Neural crest cell (in vitro differentiated cells): ENCODE data around the gene YIF1B. TPM values are rescaled to one million over a fixed set of nuclear protein-coding genes. Genes with fewer than 3 reads are reported as not detected.

Source experiments
- DNase-seq: peaks from one replicate; pipeline ENCODE4 v3.0.0; 2021; ENCODE audit warnings: low read depth, mixed read lengths, low spot score
- H3K27ac Mint-ChIP-seq: one replicate; pipeline ENCODE4 v1.8.0; 2021; ENCODE audit warnings: mild to moderate bottlenecking, mixed read lengths; ENCODE audit not compliant: unreplicated experiment
- H3K27me3 Mint-ChIP-seq: 2 replicates; pipeline ENCODE4 v1.8.0; 2021; ENCODE audit warnings: low read depth, mild to moderate bottlenecking, mixed read lengths
- H3K36me3 Mint-ChIP-seq: 2 replicates; pipeline ENCODE4 v1.8.0; 2021; ENCODE audit warnings: low read depth, mild to moderate bottlenecking, mixed read lengths
- H3K4me1 Mint-ChIP-seq: 2 replicates; pipeline ENCODE4 v1.8.0; 2021; ENCODE audit warnings: mixed read lengths
- H3K4me3 Mint-ChIP-seq: one replicate; pipeline ENCODE4 v1.8.0; 2021; ENCODE audit warnings: mild to moderate bottlenecking, mixed read lengths
- H3K9me3 Mint-ChIP-seq: 2 replicates; pipeline ENCODE4 v1.8.0; 2021; ENCODE audit warnings: mixed read lengths
- total RNA-seq: library from RNA; stranded (reverse); gene quantifications from 2 replicates; pipeline ENCODE4 v1.2.1, GENCODE V29; 2021
- TF ChIP-seq, protein P1 (sequence below): fragments of 200-600 bp; sonication (generic); conservative IDR thresholded peaks from 2 replicates; pipeline ENCODE4 v1.5.0; 2021; ENCODE audit warnings: antibody characterized with exemption, mild to moderate bottlenecking

The YIF1B gene
- total RNA-seq, 1 donor from 2014 or later = 45.7 TPM

DNA sequence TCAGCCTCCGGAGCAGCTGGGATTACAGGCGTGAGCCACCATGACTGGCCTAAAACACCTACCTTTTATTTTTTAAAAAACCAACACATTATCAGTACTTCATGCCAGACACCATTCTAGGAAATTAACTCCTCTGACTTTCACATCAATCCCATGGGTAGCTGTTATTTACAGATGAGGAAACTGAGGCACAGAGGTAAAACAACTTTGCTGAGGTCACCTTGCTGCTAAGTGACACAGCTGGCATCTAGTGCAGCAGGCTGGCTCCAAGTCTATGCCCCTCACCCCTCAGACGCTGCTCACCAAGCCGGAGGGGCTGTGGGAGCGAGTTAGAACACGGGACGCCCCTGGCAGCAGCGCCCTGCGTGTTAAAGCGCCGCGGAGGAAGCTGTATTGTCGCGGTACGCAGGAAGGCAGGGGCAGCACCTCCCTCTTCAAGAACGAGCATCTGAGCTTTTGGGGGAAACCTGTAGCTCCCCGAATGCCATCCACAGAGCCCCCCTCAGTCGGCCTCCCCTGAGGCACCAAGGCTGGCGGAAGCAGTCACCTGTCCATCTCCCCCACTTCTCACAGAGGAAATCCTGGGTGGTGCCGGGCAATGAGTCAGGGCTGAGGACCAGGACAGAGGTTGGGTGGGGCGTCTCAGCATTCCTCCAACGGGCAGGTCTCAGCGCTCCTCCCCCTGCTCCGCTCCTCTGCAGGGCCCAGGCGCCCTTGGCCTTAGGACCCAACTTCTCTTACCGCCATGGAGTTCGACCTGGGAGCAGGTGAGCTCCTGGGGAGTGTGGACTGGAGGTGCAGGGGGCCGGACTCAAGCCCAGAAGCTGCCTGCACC is 12.0 kb downstream of the YIF1B start, which contains the start of gene C19orf33:
TSS of gene C19orf33 (plus strand) at position 735 of the 835 bp plus-strand sequence. CDS start at position 746, 11 bp downstream.
- no peak within 1 kb of the TSS for H3K4me3 Mint-ChIP-seq
- H3K36me3 Mint-ChIP-seq = no peaks in the 10 kb centered on the region
- H3K27ac Mint-ChIP-seq = no peak within 1 kb of the TSS
- H3K9me3 Mint-ChIP-seq = no peaks in the 10 kb centered on the region
- TF ChIP-seq, protein P1, sequence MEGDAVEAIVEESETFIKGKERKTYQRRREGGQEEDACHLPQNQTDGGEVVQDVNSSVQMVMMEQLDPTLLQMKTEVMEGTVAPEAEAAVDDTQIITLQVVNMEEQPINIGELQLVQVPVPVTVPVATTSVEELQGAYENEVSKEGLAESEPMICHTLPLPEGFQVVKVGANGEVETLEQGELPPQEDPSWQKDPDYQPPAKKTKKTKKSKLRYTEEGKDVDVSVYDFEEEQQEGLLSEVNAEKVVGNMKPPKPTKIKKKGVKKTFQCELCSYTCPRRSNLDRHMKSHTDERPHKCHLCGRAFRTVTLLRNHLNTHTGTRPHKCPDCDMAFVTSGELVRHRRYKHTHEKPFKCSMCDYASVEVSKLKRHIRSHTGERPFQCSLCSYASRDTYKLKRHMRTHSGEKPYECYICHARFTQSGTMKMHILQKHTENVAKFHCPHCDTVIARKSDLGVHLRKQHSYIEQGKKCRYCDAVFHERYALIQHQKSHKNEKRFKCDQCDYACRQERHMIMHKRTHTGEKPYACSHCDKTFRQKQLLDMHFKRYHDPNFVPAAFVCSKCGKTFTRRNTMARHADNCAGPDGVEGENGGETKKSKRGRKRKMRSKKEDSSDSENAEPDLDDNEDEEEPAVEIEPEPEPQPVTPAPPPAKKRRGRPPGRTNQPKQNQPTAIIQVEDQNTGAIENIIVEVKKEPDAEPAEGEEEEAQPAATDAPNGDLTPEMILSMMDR = no peak
- DNase-seq = no peak
- H3K4me1 Mint-ChIP-seq = peaks cover 7% of the 10 kb centered on the region
- H3K27me3 Mint-ChIP-seq = no peaks in the 10 kb centered on the region

DNA sequence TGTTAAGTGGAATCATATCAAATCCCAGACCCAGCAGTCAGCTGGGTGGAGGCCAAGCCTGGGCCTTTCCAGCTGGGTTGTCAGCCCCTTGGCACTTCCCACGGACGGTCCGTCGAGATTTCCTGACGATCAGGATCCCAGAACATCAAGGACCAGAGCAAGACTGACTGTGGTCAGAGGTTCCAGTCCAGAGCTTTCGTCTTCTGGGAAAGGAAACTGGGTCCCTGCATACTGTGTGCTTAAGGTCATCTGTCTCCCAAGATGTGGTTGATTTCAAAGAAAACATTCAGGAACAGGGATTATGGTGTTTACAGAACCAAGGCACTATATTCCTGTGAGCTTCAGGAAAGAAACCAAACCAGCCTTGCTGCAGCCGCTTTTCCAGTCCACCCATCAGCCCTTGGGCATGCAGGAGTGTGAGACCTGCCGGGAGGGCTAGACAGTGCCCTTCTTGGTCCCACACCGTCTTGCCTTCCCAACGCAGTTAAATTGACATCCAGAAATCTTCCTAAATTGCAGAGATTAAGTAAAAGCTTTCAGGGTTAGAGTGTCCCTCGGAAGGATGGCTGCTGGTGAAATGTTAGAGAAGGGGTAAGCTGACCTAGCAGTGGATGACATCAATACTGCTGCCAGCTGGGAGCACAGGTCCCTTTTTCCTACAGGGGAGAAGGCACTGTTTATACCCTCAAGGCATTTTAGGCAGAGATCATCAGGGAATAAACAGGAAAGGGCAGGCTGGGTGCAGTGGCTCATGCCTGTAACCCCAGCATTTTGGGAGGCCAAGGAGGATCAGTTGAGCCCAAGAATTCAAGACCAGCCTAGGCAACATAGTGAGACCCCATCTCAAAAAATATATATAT is 16.7 kb downstream of the YIF1B start:
- no peak for DNase-seq
- Mint-ChIP-seq H3K4me1 (peaks cover 13% of the 10 kb centered on the region), H3K27ac (no peak overlapping the region), H3K36me3 (no peaks in the 10 kb centered on the region), H3K4me3 (no peak overlapping the region), H3K27me3 (no peaks in the 10 kb centered on the region), H3K9me3 (no peaks in the 10 kb centered on the region)
- TF ChIP-seq, protein P1 = no peak

DNA sequence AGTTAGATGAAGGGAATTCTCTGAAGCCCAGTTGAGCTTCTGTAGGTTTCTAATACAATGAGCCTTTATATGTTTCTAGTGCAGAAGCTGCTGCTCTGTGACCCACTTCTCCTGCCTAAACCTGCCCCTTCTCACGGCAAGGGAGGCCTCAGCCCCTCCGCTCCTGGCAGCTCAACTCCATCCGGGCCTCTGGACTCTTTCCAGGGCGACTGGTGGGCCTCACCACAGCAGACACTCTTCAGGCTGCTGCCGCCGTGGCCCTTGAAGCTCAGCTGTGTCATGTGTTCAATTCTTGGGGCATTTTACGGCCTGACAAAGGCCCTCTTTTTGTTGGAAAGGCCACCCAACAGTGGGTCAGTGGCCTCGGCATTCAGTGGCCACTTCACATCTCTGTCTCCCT is 21.7 kb downstream of the YIF1B start:
- Mint-ChIP-seq H3K27me3 (no peaks in the 10 kb centered on the region), H3K4me3 (no peak overlapping the region), H3K27ac (peak overlapping the region; percentile 91), H3K4me1 (peaks cover 8% of the 10 kb centered on the region), H3K9me3 (no peaks in the 10 kb centered on the region), H3K36me3 (no peaks in the 10 kb centered on the region)
- peak; percentile 17 for DNase-seq
- TF ChIP-seq, protein P1 = no peak

DNA sequence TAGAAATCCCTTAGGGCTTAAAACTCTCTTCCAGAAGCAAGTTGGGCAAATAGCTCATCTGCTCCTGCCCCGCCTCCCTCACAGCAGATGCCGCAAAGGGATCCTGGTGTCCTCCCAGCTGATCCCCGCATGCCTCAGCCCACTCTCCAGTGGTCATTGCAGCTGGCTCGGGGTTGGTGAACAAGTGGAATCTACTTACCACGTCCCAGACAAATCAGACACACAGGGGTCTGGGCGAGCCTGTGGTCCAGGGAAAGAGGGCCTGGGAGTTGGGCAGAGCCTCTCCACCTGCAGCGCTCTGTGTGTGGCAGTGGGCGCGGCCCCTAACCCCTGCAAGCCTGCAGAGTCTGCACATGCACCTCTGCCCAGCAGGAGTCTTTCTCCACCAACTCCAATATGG is 22.5 kb downstream of the YIF1B start:
- H3K4me3 Mint-ChIP-seq = no peak overlapping the region
- no peaks in the 10 kb centered on the region for H3K9me3 Mint-ChIP-seq
- H3K4me1 Mint-ChIP-seq = peaks cover 9% of the 10 kb centered on the region
- no peaks in the 10 kb centered on the region for H3K36me3 Mint-ChIP-seq
- DNase-seq = no peak
- H3K27ac Mint-ChIP-seq = no peak overlapping the region
- H3K27me3 Mint-ChIP-seq = no peaks in the 10 kb centered on the region
- TF ChIP-seq, protein P1 = no peak

DNA sequence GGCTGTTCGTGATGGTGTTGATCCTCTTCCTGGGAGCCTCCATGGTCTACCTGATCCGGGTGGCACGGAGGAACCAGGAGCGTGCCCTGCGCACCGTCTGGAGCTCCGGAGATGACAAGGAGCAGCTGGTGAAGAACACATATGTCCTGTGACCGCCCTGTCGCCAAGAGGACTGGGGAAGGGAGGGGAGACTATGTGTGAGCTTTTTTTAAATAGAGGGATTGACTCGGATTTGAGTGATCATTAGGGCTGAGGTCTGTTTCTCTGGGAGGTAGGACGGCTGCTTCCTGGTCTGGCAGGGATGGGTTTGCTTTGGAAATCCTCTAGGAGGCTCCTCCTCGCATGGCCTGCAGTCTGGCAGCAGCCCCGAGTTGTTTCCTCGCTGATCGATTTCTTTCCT is 23.9 kb downstream of the YIF1B start:
- no peak overlapping the region for H3K4me3 Mint-ChIP-seq
- no peaks in the 10 kb centered on the region for H3K9me3 Mint-ChIP-seq
- no peak overlapping the region for H3K27ac Mint-ChIP-seq
- DNase-seq = no peak
- H3K27me3 Mint-ChIP-seq = no peaks in the 10 kb centered on the region
- no peaks in the 10 kb centered on the region for H3K36me3 Mint-ChIP-seq
- H3K4me1 Mint-ChIP-seq = peaks cover 18% of the 10 kb centered on the region
- TF ChIP-seq, protein P1 = no peak
